HepG2 (cell line): ENCODE results near the gene FRMD1. TPM values are rescaled to one million over a fixed set of nuclear protein-coding genes. Genes with fewer than 3 reads are reported as not detected.

Experiments used
- ATAC-seq: fragments of 200-7000 bp; cut with Tn5 transposase; 3 replicates; pipeline ENCODE4 v1.9.1; 2020; ENCODE audit warnings: mild to moderate bottlenecking, moderate library complexity
- BruUV-seq: library from RNA; stranded (reverse); fragments of 400-500 nt; replicated peaks from 2 replicates; lab custom pipeline; 2021; lab: Mats Ljungman, UMichigan
- CTCF ChIA-PET: fragments of 300-600 bp; formaldehyde crosslinking; extraction: SDS; loops from one replicate; lab custom pipeline; 2021; ENCODE audit warnings: low total read pairs, inconsistent platforms, low intra/inter-chr PET ratio; lab: Yijun Ruan, JAX
- POLR2A ChIA-PET: fragments of 350-600 bp; sonication (Branson Sonifier 250); formaldehyde crosslinking; loops from one replicate; lab custom pipeline; 2020; ENCODE audit warnings: antibody characterized with exemption, inconsistent platforms; lab: Yijun Ruan, JAX
- DNase-seq: peaks from one replicate; pipeline ENCODE4 v3.0.0-alpha.2; 2015; ENCODE audit warnings: low spot score
- FAIRE-seq: peaks from 3 replicates; lab custom pipeline; 2011; peaks lifted over from hg19 to GRCh38; lab: Jason Lieb, UNC
- H2AFZ ChIP-seq: one replicate; pipeline ENCODE4 v1.6.1; 2011; ENCODE audit warnings: low read length, inconsistent platforms
- H3K27ac ChIP-seq: fragments of 300-600 bp; 3 replicates; pipeline ENCODE4 v1.8.0; 2011; ENCODE audit warnings: mixed run types, mild to moderate bottlenecking, mixed read lengths, low read length, inconsistent platforms; ENCODE audit not compliant: insufficient read depth; ENCODE audit errors: extremely low read length
- H3K27me3 ChIP-seq, 2 experiments: fragments of 200-600 bp in 1 of 2; 2 replicates in 1 of 2; 3 replicates in 1 of 2; pipeline versions ENCODE4 v1.6.0 to v1.8.0; 2011; ENCODE audit warnings: low read length in 2 of 2, mild to moderate bottlenecking in 2 of 2, moderate library complexity in 2 of 2, inconsistent platforms in 1 of 2; ENCODE audit not compliant: insufficient read depth in 2 of 2, control insufficient read depth in 1 of 2
- H3K36me3 ChIP-seq, 2 experiments: fragments of 200-600 bp in 1 of 2; replicated peaks in 1 of 2; 2 replicates in 1 of 2; 3 replicates in 1 of 2; pipeline versions ENCODE4 v1.5.1 to v1.8.0; 2011; ENCODE audit warnings: low read length in 2 of 2, inconsistent platforms in 1 of 2; ENCODE audit not compliant: insufficient read depth in 2 of 2, control insufficient read depth in 1 of 2
- H3K4me1 ChIP-seq: 2 replicates; pipeline ENCODE4 v1.5.1; 2012; ENCODE audit warnings: low read length, inconsistent platforms; ENCODE audit not compliant: insufficient read depth
- H3K4me2 ChIP-seq: 2 replicates; pipeline ENCODE4 v1.6.0; 2011; ENCODE audit warnings: low read depth, low read length, inconsistent platforms
- H3K4me3 ChIP-seq, 3 experiments: fragments of 200-600 bp in 1 of 3; sonication (generic), shearing (Covaris generic) in 1 of 3; replicated peaks in 1 of 3; 2 replicates each; pipeline ENCODE4 v1.5.1; 2011 to 2016; ENCODE audit warnings: low read length in 3 of 3, inconsistent platforms in 2 of 3, low read depth in 2 of 3, mild to moderate bottlenecking in 2 of 3, control low read depth in 1 of 3, mixed read lengths in 1 of 3; ENCODE audit not compliant: insufficient read depth in 1 of 3
- H3K79me2 ChIP-seq: one replicate; pipeline ENCODE4 v1.6.1; 2011; ENCODE audit warnings: low read length, inconsistent platforms; ENCODE audit not compliant: insufficient read depth
- H3K9ac ChIP-seq: 2 replicates; pipeline ENCODE4 v1.6.0; 2011; ENCODE audit warnings: mild to moderate bottlenecking, low read depth, low read length, inconsistent platforms; ENCODE audit not compliant: insufficient read depth
- H3K9me3 ChIP-seq: 2 replicates; pipeline ENCODE4 v1.5.1; 2012; ENCODE audit warnings: mild to moderate bottlenecking, low read length
- H4K20me1 ChIP-seq: 2 replicates; pipeline ENCODE4 v1.6.0; 2011; ENCODE audit warnings: inconsistent platforms, mild to moderate bottlenecking, low read length, moderate library complexity; ENCODE audit not compliant: insufficient read depth
- CBX5 ChIP-seq: sonication (generic); formaldehyde crosslinking; IDR thresholded peaks from 2 replicates; pipeline ENCODE4 v1.4.0; 2020; ENCODE audit warnings: missing genetic modification reagents, borderline replicate concordance
- ELF4 ChIP-seq: sonication (generic); formaldehyde crosslinking; IDR thresholded peaks from 2 replicates; pipeline ENCODE4 v1.5.0; 2020; ENCODE audit warnings: missing genetic modification reagents, mild to moderate bottlenecking, moderate library complexity, borderline replicate concordance
- MAFF ChIP-seq: IDR thresholded peaks from 2 replicates; pipeline ENCODE4 v1.6.1; 2011; ENCODE audit warnings: low read depth, low read length, improper control_type of control experiment
- MAFG ChIP-seq: sonication (generic); formaldehyde crosslinking; IDR thresholded peaks from 2 replicates; pipeline ENCODE4 v1.5.1; 2020; ENCODE audit warnings: mild to moderate bottlenecking, missing genetic modification reagents
- MTA1 ChIP-seq: sonication (generic); formaldehyde crosslinking; IDR thresholded peaks from 2 replicates; pipeline ENCODE4 v1.4.0; 2020; ENCODE audit warnings: missing genetic modification reagents, mild to moderate bottlenecking, borderline replicate concordance
- TOPORS ChIP-seq: sonication (generic); formaldehyde crosslinking; IDR thresholded peaks from 2 replicates; pipeline ENCODE4 v1.8.0; 2023; ENCODE audit warnings: mild to moderate bottlenecking, missing genetic modification reagents
- ZBTB42 ChIP-seq: sonication (generic); formaldehyde crosslinking; IDR thresholded peaks from 2 replicates; pipeline ENCODE4 v1.5.0; 2020; ENCODE audit warnings: mild to moderate bottlenecking, missing genetic modification reagents
- ZFP1 ChIP-seq: IDR thresholded peaks from 2 replicates; pipeline ENCODE4 v1.6.1; 2016
- ZNF256 ChIP-seq: sonication (generic); formaldehyde crosslinking; conservative IDR thresholded peaks from 2 replicates; pipeline ENCODE4 v1.4.0; 2020; ENCODE audit warnings: missing genetic modification reagents
- ZNF550 ChIP-seq: sonication (generic); formaldehyde crosslinking; IDR thresholded peaks from 2 replicates; pipeline ENCODE4 v1.4.0; 2020; ENCODE audit warnings: mild to moderate bottlenecking, missing genetic modification reagents, borderline replicate concordance
- ZNF589 ChIP-seq: sonication (generic); formaldehyde crosslinking; conservative IDR thresholded peaks from 2 replicates; pipeline ENCODE4 v1.8.0; 2022; ENCODE audit warnings: mild to moderate bottlenecking, moderate library complexity, missing genetic modification reagents
- ZNF616 ChIP-seq: sonication (generic); formaldehyde crosslinking; IDR thresholded peaks from 2 replicates; pipeline ENCODE4 v1.5.0; 2020; ENCODE audit warnings: low read depth, mild to moderate bottlenecking, missing genetic modification reagents
- ZNF883 ChIP-seq: sonication (generic); formaldehyde crosslinking; IDR thresholded peaks from 2 replicates; pipeline ENCODE4 v1.5.1; 2020; ENCODE audit warnings: mild to moderate bottlenecking, missing genetic modification reagents; ENCODE audit errors: not compliant biosample characterization
- WGBS: methylation state at CpG from one replicate; pipeline ENCODE4 v1.1.6; 2017; ENCODE audit warnings: low lambda C conversion rate; 5-methylcytosine and 5-hydroxymethylcytosine counted together
- in situ Hi-C: cut with HindIII; loops from 2 replicates; pipeline ENCODE4 v1.10.0; 2017; ENCODE audit warnings: low pct_unique_long_range_greater_than_20kb; ENCODE audit not compliant: extremely low pct_ligation_motif_present
- intact Hi-C: fragments of 100-400 bp; cut with micrococcal nuclease; formaldehyde crosslinking; loops from one replicate; pipeline ENCODE4 v1.10.0; 2022; ENCODE audit not compliant: unreplicated experiment
- polyA plus RNA-seq, 8 experiments: library from polyadenylated mRNA; depleted of rRNA in 3 of 8; stranded (reverse) in 7 of 8; unstranded in 1 of 8; fragments of >200 nt; fragmentation: Illumina TruSeq in 4 of 8; extraction: Trizol in 4 of 8; gene quantifications; 2 replicates each; pipeline versions ENCODE4 v1.2.1 to v1.2.3, GENCODE V29; 2011 to 2016; ENCODE audit warnings: low read depth in 4 of 8, missing spikeins in 1 of 8, mixed read lengths in 1 of 8; ENCODE audit not compliant: insufficient read depth in 1 of 8
- total RNA-seq, 5 experiments: library from RNA; depleted of rRNA; stranded (reverse); fragments of >200 nt; fragmentation: Illumina TruSeq; extraction: Trizol; gene quantifications; 2 replicates each; pipeline ENCODE4 v1.2.3, GENCODE V29; 2016; ENCODE audit warnings: low read depth in 1 of 5

FRMD1 gene
- total and polyA plus RNA-seq, 2 of the 13 experiments (the other 11 are each of a cell fraction or from before 2014, with no cell fraction given), result 0.01 TPM; not detected in 1

DNA sequence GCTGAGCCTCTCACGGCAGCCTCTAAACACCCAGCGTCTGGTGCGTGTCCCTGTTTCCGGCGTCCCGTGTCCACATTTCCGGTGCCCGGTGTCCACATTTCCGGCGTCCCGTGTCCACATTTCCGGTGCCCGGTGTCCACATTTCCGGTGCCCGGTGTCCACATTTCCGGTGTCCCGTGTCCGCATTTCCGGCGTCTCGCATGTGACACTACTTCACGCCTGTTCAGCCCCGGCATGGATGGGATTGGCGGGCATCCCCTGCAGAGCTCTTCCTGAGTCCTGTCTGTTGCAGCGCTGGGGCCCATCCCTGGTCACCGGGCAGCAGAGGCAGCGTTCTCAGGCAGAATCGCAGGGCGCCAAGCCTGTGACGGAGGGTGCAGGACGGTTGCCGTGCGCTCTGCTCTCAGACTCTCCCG is 3.2 kb downstream of the FRMD1 start:
- DNase-seq, result no peak
- Histone ChIP-seq H3K4me1 (peaks cover 14% of the 10 kb centered on the region), H3K27me3 (peaks cover 5 to 47% of the 10 kb centered on the region in 2 experiments), H3K9me3 (no peaks in the 10 kb centered on the region), H3K4me2 (no peak overlapping the region), H3K79me2 (no peaks in the 10 kb centered on the region), H4K20me1 (no peaks in the 10 kb centered on the region; the same call in 1 of the 2 replicates), H3K9ac (no peak overlapping the region), H3K4me3 (no peak overlapping the region), H3K36me3 (no peaks in the 10 kb centered on the region), H2AFZ (no peak overlapping the region), H3K27ac (no peak overlapping the region)
- POLR2A ChIA-PET, result no interaction called here
- ATAC-seq, result no peak
- TF ChIP-seq ZFP1 (CRISPR knock-in tag) (no peak), ZNF616 (CRISPR knock-in tag) (no peak), ZNF883 (CRISPR knock-in tag) (no peak), ZNF589 (CRISPR knock-in tag) (no peak), TOPORS (CRISPR knock-in tag) (no peak), MAFG (CRISPR knock-in tag) (no peak), ZNF256 (CRISPR knock-in tag) (no peak), ZNF550 (CRISPR knock-in tag) (no peak), MAFF (no peak), ZBTB42 (CRISPR knock-in tag) (no peak), ELF4 (CRISPR knock-in tag) (no peak), CBX5 (CRISPR knock-in tag) (no peak), MTA1 (CRISPR knock-in tag) (no peak)
- WGBS, result 65% methylated on average over 23 of the region's 34 CpGs
- in situ Hi-C loops (no loop called here), intact Hi-C loops (no loop called here)
- FAIRE-seq, result no peak
- no TSS peak for BruUV-seq
- CTCF ChIA-PET, result no interaction called here
